ENCODE data around the gene SRCAP. TPM values are rescaled to one million over a fixed set of nuclear protein-coding genes. Genes with fewer than 3 reads are reported as not detected.
A peak's percentile ranks its signal among the peaks of the same experiment; 100 is the strongest.

The SRCAP gene
- total and polyA plus RNA-seq, 2 experiments from 2014 or later: 15.3 to 33.6 TPM

- 2% methylated on average over 54 of the region's 71 CpGs for WGBS (ENCODE audit: low lambda C conversion rate, missing lambda C conversion rate)
- Histone ChIP-seq H3K27me3 (no peaks in the 10 kb centered on the region), H3K27ac (peak overlapping the region; percentile 90), H3K4me3 (peak overlapping the region; percentile 59), H3K36me3 (replicated peaks; ENCODE audit: insufficient read depth, low read depth) (no peaks in the 10 kb centered on the region), H3K9me2 (replicated peaks; ENCODE audit: insufficient read depth) (no peaks in the 10 kb centered on the region), H2AFZ (peak overlapping the region; percentile 88), H3K79me2 (peaks cover 15% of the 10 kb centered on the region), H4K20me1 (ENCODE audit: insufficient read depth, poor library complexity, severe bottlenecking) (no peaks in the 10 kb centered on the region), H3K9me3 (ENCODE audit: low read depth) (no peaks in the 10 kb centered on the region), H3K4me1 (ENCODE audit: insufficient read depth) (peaks cover 7% of the 10 kb centered on the region), H3K4me2 (peak overlapping the region; percentile 89)
- TF ChIP-seq CTCF (IDR thresholded peaks at IDR 0.05; ENCODE audit: poor library complexity): peak; percentile 57
- TF ChIP-seq EZH2 (IDR thresholded peaks at IDR 0.05; ENCODE audit: borderline replicate concordance): no peak
- peak; percentile 90 for DNase-seq (ENCODE audit: low spot score)
Observed at GRCh38 chr16:30651124-30652004, 47.6 kb upstream of the SRCAP start.

- H3K9me3 ChIP-seq (ENCODE audit: low read depth): no peaks in the 10 kb centered on the region
- TF ChIP-seq EZH2 (IDR thresholded peaks at IDR 0.05; ENCODE audit: borderline replicate concordance) (no peak), CTCF (IDR thresholded peaks at IDR 0.05; ENCODE audit: poor library complexity) (no peak), EZH2phosphoT487 (IDR thresholded peaks at IDR 0.05; ENCODE audit: low read depth, severe bottlenecking, unreplicated experiment) (no peak)
- H2AFZ ChIP-seq: peak overlapping the region; percentile 88
- peaks cover 15% of the 10 kb centered on the region for H3K79me2 ChIP-seq
- H3K36me3 ChIP-seq (replicated peaks; ENCODE audit: insufficient read depth, low read depth): no peaks in the 10 kb centered on the region
- peaks cover 9% of the 10 kb centered on the region for H3K4me1 ChIP-seq (ENCODE audit: insufficient read depth)
- peak overlapping the region; percentile 89 for H3K4me2 ChIP-seq
- H4K20me1 ChIP-seq (ENCODE audit: insufficient read depth, poor library complexity, severe bottlenecking): no peaks in the 10 kb centered on the region
- no peaks in the 10 kb centered on the region for H3K27me3 ChIP-seq
- DNase-seq (ENCODE audit: low spot score): no peak
- 50% methylated on average over 2 of the region's 2 CpGs for WGBS (ENCODE audit: low lambda C conversion rate, missing lambda C conversion rate)
- H3K27ac ChIP-seq: peak overlapping the region; percentile 90
- H3K4me3 ChIP-seq: peak overlapping the region; percentile 59
- H3K9me2 ChIP-seq (replicated peaks; ENCODE audit: insufficient read depth): no peaks in the 10 kb centered on the region
Observed at GRCh38 chr16:30652005-30652296, 47.0 kb upstream of the SRCAP start.

GRCh38 chr16:30652718-30653117 lies 46.3 kb upstream of the SRCAP start:
- Histone ChIP-seq H4K20me1 (ENCODE audit: insufficient read depth, poor library complexity, severe bottlenecking) (no peaks in the 10 kb centered on the region), H3K27ac (no peak overlapping the region), H3K4me1 (ENCODE audit: insufficient read depth) (peaks cover 15% of the 10 kb centered on the region), H2AFZ (no peak overlapping the region), H3K79me2 (peaks cover 15% of the 10 kb centered on the region), H3K36me3 (replicated peaks; ENCODE audit: insufficient read depth, low read depth) (no peaks in the 10 kb centered on the region), H3K27me3 (no peaks in the 10 kb centered on the region), H3K4me2 (peak overlapping the region; percentile 89), H3K4me3 (no peak overlapping the region), H3K9me3 (ENCODE audit: low read depth) (no peaks in the 10 kb centered on the region), H3K9me2 (replicated peaks; ENCODE audit: insufficient read depth) (no peaks in the 10 kb centered on the region)
- WGBS (ENCODE audit: low lambda C conversion rate, missing lambda C conversion rate): 96% methylated on average over 18 of the region's 18 CpGs
- TF ChIP-seq EZH2 (IDR thresholded peaks at IDR 0.05; ENCODE audit: borderline replicate concordance) (no peak), CTCF (IDR thresholded peaks at IDR 0.05; ENCODE audit: poor library complexity) (no peak), EZH2phosphoT487 (IDR thresholded peaks at IDR 0.05; ENCODE audit: low read depth, severe bottlenecking, unreplicated experiment) (no peak)
- DNase-seq (ENCODE audit: low spot score): no peak

Measured in hepatocyte (in vitro differentiated cells).